ENCODE measurements around the gene GCNT1. TPM values are rescaled to one million over a fixed set of nuclear protein-coding genes. Genes with fewer than 3 reads are reported as not detected.
A peak's percentile ranks its signal among the peaks of the same experiment; 100 is the strongest.

The GCNT1 gene
- total and polyA plus RNA-seq, 10 donors = 2.5 to 54.5 (median 26.4) TPM

- peaks cover 3 to 82% (median 60%) of the 10 kb centered on the region in 6 donors for H3K4me1 ChIP-seq
- intact Hi-C loops (cut with DNase I; ENCODE audit: low total_unique reads) = no loop called here
- H3K36me3 ChIP-seq = peaks cover 0 to 6% (median 0%) of the 10 kb centered on the region in 6 donors
- H3K9me3 ChIP-seq = no peaks in the 10 kb centered on the region
- peak overlapping the region; percentile 63 to 91 (median 86) for H3K4me3 ChIP-seq
- WGBS, 5 donors = 5 to 8% (median 6%) methylated on average over 30 to 32 of the region's 32 CpGs
- peak; percentile 84 for DNase-seq
- H3K27ac ChIP-seq = peak overlapping the region in 7 of 8 donors; percentile 65 to 87 (median 82)
- TF ChIP-seq CTCF (IDR thresholded peaks at IDR 0.05 in 8 of 11, conservative IDR thresholded peaks at IDR 0.05 in 3 of 11) (peak in 1 of 11 experiments; percentile 20), POLR2AphosphoS5 (IDR thresholded peaks at IDR 0.05) (no peak)
- peaks cover 0 to 8% (median 0%) of the 10 kb centered on the region in 7 donors for H3K27me3 ChIP-seq (replicated peaks in 1 of 7)
Observed at GRCh38 chr9:76459694-76460635, 983 bp downstream of the GCNT1 start.

DNA sequence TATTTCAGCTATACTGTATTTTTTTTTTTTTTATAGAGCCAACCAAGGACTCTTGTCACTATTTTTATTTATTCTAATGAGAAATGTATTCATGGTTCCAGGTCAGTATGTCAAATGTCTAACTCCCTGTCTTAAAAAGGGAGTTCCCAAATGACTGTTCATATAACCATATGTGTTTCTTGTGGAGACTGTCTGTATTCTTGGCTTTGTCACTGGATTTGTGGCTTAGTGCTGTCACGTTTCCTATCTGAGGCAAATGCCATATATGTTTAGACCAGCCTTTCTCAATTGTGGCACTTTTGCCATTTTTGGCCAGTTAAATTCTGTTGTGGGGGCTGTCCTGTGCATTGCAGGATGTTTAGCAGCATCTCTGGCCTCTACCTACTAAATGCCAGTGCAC is 3.1 kb downstream of the GCNT1 start:
- no peak for TF ChIP-seq POLR2AphosphoS5 (IDR thresholded peaks at IDR 0.05)
- no peak for TF ChIP-seq POLR2A (IDR thresholded peaks at IDR 0.05)
- TF ChIP-seq CTCF (IDR thresholded peaks at IDR 0.05 in 8 of 11, conservative IDR thresholded peaks at IDR 0.05 in 3 of 11) = no peak
- no peak overlapping the region for H3K4me3 ChIP-seq
- no peak for DNase-seq
- peaks cover 6 to 90% (median 66%) of the 10 kb centered on the region in 6 donors for H3K4me1 ChIP-seq
- 43 to 70% (median 56%) methylated on average over 1 of the region's 1 CpG for WGBS, 5 donors
- no peaks in the 10 kb centered on the region for H3K9me3 ChIP-seq
- no peak overlapping the region for H3K27ac ChIP-seq
- intact Hi-C loops (cut with DNase I; ENCODE audit: low total_unique reads) = no loop called here
- H3K36me3 ChIP-seq = peaks cover 0 to 6% (median 0%) of the 10 kb centered on the region in 6 donors
- peaks cover 0 to 8% (median 0%) of the 10 kb centered on the region in 7 donors for H3K27me3 ChIP-seq (replicated peaks in 1 of 7)

DNA sequence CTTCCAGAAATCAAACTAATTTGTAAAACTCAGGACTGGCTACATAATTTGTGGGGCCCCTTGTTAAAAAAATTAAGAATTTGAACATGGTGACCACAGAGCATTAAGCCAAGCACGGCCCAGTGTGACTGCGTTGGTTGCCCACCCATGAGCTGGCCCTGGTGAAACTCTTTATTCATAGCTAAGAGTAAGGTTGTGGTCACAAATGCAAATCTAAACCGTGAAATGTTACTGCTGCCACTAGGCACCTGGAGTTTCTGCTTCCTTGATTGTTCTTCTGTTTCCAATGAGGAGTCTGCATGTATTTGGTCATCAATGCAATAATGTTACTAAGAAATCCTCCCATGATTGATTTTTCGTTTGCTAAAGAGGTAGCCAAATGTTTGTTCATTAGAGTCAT is 4.2 kb downstream of the GCNT1 start:
- H3K4me1 ChIP-seq = peaks cover 6 to 100% (median 68%) of the 10 kb centered on the region in 6 donors
- peaks cover 0 to 8% (median 0%) of the 10 kb centered on the region in 7 donors for H3K27me3 ChIP-seq (replicated peaks in 1 of 7)
- intact Hi-C loops (cut with DNase I; ENCODE audit: low total_unique reads) = no loop called here
- H3K9me3 ChIP-seq = no peaks in the 10 kb centered on the region
- TF ChIP-seq POLR2A (IDR thresholded peaks at IDR 0.05) = no peak
- no peak for TF ChIP-seq POLR2AphosphoS5 (IDR thresholded peaks at IDR 0.05)
- TF ChIP-seq CTCF (IDR thresholded peaks at IDR 0.05 in 8 of 11, conservative IDR thresholded peaks at IDR 0.05 in 3 of 11) = no peak
- H3K36me3 ChIP-seq = peaks cover 0 to 6% (median 0%) of the 10 kb centered on the region in 6 donors
- H3K4me3 ChIP-seq = no peak overlapping the region
- 57 to 76% (median 69%) methylated on average over 4 of the region's 4 CpGs for WGBS, 5 donors
- H3K27ac ChIP-seq = no peak overlapping the region
- DNase-seq = no peak

DNA sequence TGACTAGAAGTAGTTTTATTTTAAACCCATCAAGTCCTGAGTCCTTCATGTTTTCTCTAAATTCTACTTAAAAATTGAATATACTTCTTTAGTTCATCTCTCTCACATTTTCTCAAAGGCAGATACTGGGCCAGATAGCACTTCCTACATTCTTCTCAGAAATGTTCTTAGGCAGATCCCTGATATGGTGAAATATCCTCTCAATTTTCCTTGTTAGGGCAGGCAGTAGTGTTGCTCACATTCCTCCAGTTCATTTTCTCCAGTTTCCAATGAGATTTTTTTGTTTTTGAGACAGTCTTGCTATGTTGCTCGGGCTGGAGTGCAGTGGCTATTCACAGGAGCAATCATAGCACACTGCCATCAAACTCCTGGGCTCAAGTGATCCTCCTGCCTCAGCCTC is 5.7 kb downstream of the GCNT1 start:
- no peak for DNase-seq
- Histone ChIP-seq H3K4me1 (peaks cover 6 to 94% (median 60%) of the 10 kb centered on the region in 6 donors), H3K27me3 (replicated peaks in 1 of 7) (peaks cover 0 to 8% (median 0%) of the 10 kb centered on the region in 7 donors), H3K9me3 (no peaks in the 10 kb centered on the region), H3K27ac (no peak overlapping the region), H3K4me3 (no peak overlapping the region), H3K36me3 (peaks cover 0 to 10% (median 0%) of the 10 kb centered on the region in 6 donors)
- 87 to 100% (median 97%) methylated on average over 1 of the region's 1 CpG for WGBS, 5 donors
- intact Hi-C loops (cut with DNase I; ENCODE audit: low total_unique reads) = no loop called here
- no peak for TF ChIP-seq POLR2AphosphoS5 (IDR thresholded peaks at IDR 0.05)
- no peak for TF ChIP-seq POLR2A (IDR thresholded peaks at IDR 0.05)
- no peak for TF ChIP-seq CTCF (IDR thresholded peaks at IDR 0.05 in 8 of 11, conservative IDR thresholded peaks at IDR 0.05 in 3 of 11)

Measured in spleen (tissue), 11 donors.